ENCODE results near the gene B3GNT3.

Gene B3GNT3

GRCh38 chr19:17784201-17785008 lies 10.5 kb upstream of the B3GNT3 start:
- Histone ChIP-seq H3K4me3 (no peak overlapping the region), H3K27me3 (no peaks in the 10 kb centered on the region), H3K4me2 (no peak overlapping the region), H3K36me3 (peaks cover 49 to 87% (median 79%) of the 10 kb centered on the region in 11 experiments), H3K9me3 (replicated peaks in 1 of 11) (0 out of 22 replicates have a peak, but pooled peaks cover 0 to 7% (median 0%) of the 10 kb centered on the region in 11 experiments), H3K27ac (no peak overlapping the region), H4K20me1 (peaks cover 0 to 27% (median 4%) of the 10 kb centered on the region in 11 experiments; a peak in 9 of 22 replicates), H3K4me1 (peaks cover 0 to 10% (median 4%) of the 10 kb centered on the region in 10 experiments; a peak in 6 of 20 replicates), H3K9ac (no peak overlapping the region)
- TF ChIP-seq Cebpa-rat (IDR thresholded peaks at IDR 0.05): no peak

- TF ChIP-seq Cebpa-rat (IDR thresholded peaks at IDR 0.05): no peak
- H3K4me1 ChIP-seq: peaks cover 12 to 28% (median 21%) of the 10 kb centered on the region in 10 experiments
- no peak overlapping the region for H3K27ac ChIP-seq
- H3K9me3 ChIP-seq (replicated peaks in 1 of 11): 0 out of 22 replicates have a peak, but pooled peaks cover 0 to 4% (median 0%) of the 10 kb centered on the region in 11 experiments
- H3K9ac ChIP-seq: no peak overlapping the region
- H3K36me3 ChIP-seq: peaks cover 38 to 70% (median 61%) of the 10 kb centered on the region in 11 experiments
- H3K27me3 ChIP-seq: no peaks in the 10 kb centered on the region
- peaks cover 0 to 37% (median 4%) of the 10 kb centered on the region in 11 experiments; a peak in 10 of 22 replicates for H4K20me1 ChIP-seq
- H3K4me3 ChIP-seq: no peak overlapping the region
- no peak overlapping the region for H3K4me2 ChIP-seq
Measured at GRCh38 chr19:17787274-17787913, 7.5 kb upstream of the B3GNT3 start.

- Histone ChIP-seq H3K9me3 (replicated peaks in 1 of 11) (no peaks in the 10 kb centered on the region), H3K27ac (no peak overlapping the region), H3K9ac (no peak overlapping the region), H3K36me3 (peaks cover 28 to 57% (median 50%) of the 10 kb centered on the region in 11 experiments), H3K27me3 (peaks cover 3 to 5% (median 5%) of the 10 kb centered on the region in 11 experiments), H3K4me2 (no peak overlapping the region), H3K4me1 (peaks cover 12 to 28% (median 21%) of the 10 kb centered on the region in 10 experiments), H3K4me3 (no peak overlapping the region), H4K20me1 (peaks cover 0 to 30% (median 4%) of the 10 kb centered on the region in 11 experiments; a peak in 10 of 22 replicates)
- TF ChIP-seq Cebpa-rat (IDR thresholded peaks at IDR 0.05): no peak
Measured at GRCh38 chr19:17788632-17789031, 6.3 kb upstream of the B3GNT3 start.

- peak overlapping the region in 5 of 11 experiments; percentile 62 to 80 (median 72); a peak in 4 of 22 replicates for H3K4me2 ChIP-seq
- H3K4me1 ChIP-seq: peaks cover 22 to 30% (median 28%) of the 10 kb centered on the region in 10 experiments
- TF ChIP-seq Cebpa-rat (IDR thresholded peaks at IDR 0.05): no peak
- H3K36me3 ChIP-seq: peaks cover 14 to 43% (median 36%) of the 10 kb centered on the region in 11 experiments
- no peak overlapping the region for H3K27ac ChIP-seq
- peaks cover 18 to 21% (median 20%) of the 10 kb centered on the region in 11 experiments for H3K27me3 ChIP-seq
- no peaks in the 10 kb centered on the region for H3K9me3 ChIP-seq (replicated peaks in 1 of 11)
- H3K9ac ChIP-seq: no peak overlapping the region
- H4K20me1 ChIP-seq: peaks cover 0 to 17% (median 0%) of the 10 kb centered on the region in 11 experiments; a peak in 3 of 22 replicates
- H3K4me3 ChIP-seq: no peak overlapping the region
Measured at GRCh38 chr19:17790059-17790780, 4.7 kb upstream of the B3GNT3 start.

- H3K9me3 ChIP-seq (replicated peaks in 1 of 11): no peaks in the 10 kb centered on the region
- TF ChIP-seq Cebpa-rat (IDR thresholded peaks at IDR 0.05): no peak
- no peak overlapping the region for H3K27ac ChIP-seq
- peaks cover 30 to 42% (median 35%) of the 10 kb centered on the region in 11 experiments for H3K27me3 ChIP-seq
- H3K4me1 ChIP-seq: peaks cover 24 to 52% (median 32%) of the 10 kb centered on the region in 10 experiments
- peak overlapping the region in 6 of 11 experiments; percentile 3 to 73 (median 62); a peak in 8 of 22 replicates for H3K4me2 ChIP-seq
- peak overlapping the region in 4 of 10 experiments; percentile 14 to 36 (median 24); a peak in 3 of 20 replicates for H3K4me3 ChIP-seq
- H4K20me1 ChIP-seq: peaks cover 0 to 10% (median 0%) of the 10 kb centered on the region in 11 experiments; a peak in 3 of 22 replicates
- peak overlapping the region in 1 of 11 experiments; percentile 11; a peak in 1 of 22 replicates for H3K9ac ChIP-seq
- H3K36me3 ChIP-seq: peaks cover 0 to 4% (median 1%) of the 10 kb centered on the region in 11 experiments; a peak in 11 of 22 replicates
Measured at GRCh38 chr19:17794412-17794730, 567 bp upstream of the B3GNT3 start.

GRCh38 chr19:17795495-17795856 lies 538 bp downstream of the B3GNT3 start:
- H3K9me3 ChIP-seq (replicated peaks in 1 of 11): no peaks in the 10 kb centered on the region
- no peak overlapping the region for H3K27ac ChIP-seq
- no peaks in the 10 kb centered on the region for H3K36me3 ChIP-seq
- no peak for TF ChIP-seq Cebpa-rat (IDR thresholded peaks at IDR 0.05)
- peaks cover 23 to 47% (median 26%) of the 10 kb centered on the region in 10 experiments for H3K4me1 ChIP-seq
- peaks cover 30 to 42% (median 35%) of the 10 kb centered on the region in 11 experiments for H3K27me3 ChIP-seq
- H3K4me3 ChIP-seq: no peak overlapping the region
- peaks cover 0 to 4% (median 0%) of the 10 kb centered on the region in 11 experiments; a peak in 3 of 22 replicates for H4K20me1 ChIP-seq
- H3K9ac ChIP-seq: peak overlapping the region in 2 of 11 experiments; percentile 11 to 49; a peak in 2 of 22 replicates
- peak overlapping the region in 5 of 11 experiments; percentile 55 to 73 (median 65); a peak in 7 of 22 replicates for H3K4me2 ChIP-seq

- no peak overlapping the region for H3K27ac ChIP-seq
- peak overlapping the region in 3 of 11 experiments; percentile 18 to 39 (median 35); a peak in 4 of 22 replicates for H3K4me2 ChIP-seq
- no peaks in the 10 kb centered on the region; a peak in 1 of 22 replicates for H4K20me1 ChIP-seq
- H3K4me1 ChIP-seq: peaks cover 16 to 40% (median 19%) of the 10 kb centered on the region in 10 experiments
- H3K4me3 ChIP-seq: no peak overlapping the region
- H3K27me3 ChIP-seq: peaks cover 30 to 42% (median 35%) of the 10 kb centered on the region in 11 experiments
- H3K36me3 ChIP-seq: no peaks in the 10 kb centered on the region
- TF ChIP-seq Cebpa-rat (IDR thresholded peaks at IDR 0.05): no peak
- H3K9me3 ChIP-seq (replicated peaks in 1 of 11): no peaks in the 10 kb centered on the region
- peak overlapping the region in 1 of 11 experiments; percentile 41; a peak in 1 of 22 replicates for H3K9ac ChIP-seq
Measured at GRCh38 chr19:17796013-17796837, 1.3 kb downstream of the B3GNT3 start.
